NCI-H510A treated with DMSO at 0.1 percent for 48 hours (cell line): ENCODE data around the gene HSBP1L1.

ENCODE experiments used
- DNase-seq: peaks from one replicate; lab custom pipeline; 2025; lab: John Stamatoyannopoulos, UW

Gene HSBP1L1

GRCh38 chr18:79961527-79962291 is 2.7 kb upstream of the HSBP1L1 start:
- no peak for DNase-seq

DNA sequence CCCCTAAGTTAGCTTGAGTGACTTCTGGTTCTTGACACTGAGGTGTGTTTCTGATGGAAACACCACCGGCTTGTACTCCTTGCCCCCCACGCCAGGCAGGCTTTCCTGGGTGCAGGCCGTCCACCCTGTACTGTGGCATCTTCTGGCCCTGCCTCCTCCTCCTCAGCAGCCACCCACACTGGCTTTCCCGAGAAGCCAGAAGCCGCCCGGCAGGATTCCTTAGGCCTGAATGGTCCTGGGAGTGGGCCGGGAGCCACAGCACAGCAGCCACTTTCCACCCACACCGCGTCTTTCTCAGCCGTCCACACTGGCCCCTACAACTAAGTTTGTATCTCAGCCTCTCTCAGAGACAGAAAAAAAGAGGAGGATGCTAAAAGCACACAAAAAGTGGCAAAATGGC is 2.1 kb upstream of the HSBP1L1 start:
- DNase-seq = no peak

DNA sequence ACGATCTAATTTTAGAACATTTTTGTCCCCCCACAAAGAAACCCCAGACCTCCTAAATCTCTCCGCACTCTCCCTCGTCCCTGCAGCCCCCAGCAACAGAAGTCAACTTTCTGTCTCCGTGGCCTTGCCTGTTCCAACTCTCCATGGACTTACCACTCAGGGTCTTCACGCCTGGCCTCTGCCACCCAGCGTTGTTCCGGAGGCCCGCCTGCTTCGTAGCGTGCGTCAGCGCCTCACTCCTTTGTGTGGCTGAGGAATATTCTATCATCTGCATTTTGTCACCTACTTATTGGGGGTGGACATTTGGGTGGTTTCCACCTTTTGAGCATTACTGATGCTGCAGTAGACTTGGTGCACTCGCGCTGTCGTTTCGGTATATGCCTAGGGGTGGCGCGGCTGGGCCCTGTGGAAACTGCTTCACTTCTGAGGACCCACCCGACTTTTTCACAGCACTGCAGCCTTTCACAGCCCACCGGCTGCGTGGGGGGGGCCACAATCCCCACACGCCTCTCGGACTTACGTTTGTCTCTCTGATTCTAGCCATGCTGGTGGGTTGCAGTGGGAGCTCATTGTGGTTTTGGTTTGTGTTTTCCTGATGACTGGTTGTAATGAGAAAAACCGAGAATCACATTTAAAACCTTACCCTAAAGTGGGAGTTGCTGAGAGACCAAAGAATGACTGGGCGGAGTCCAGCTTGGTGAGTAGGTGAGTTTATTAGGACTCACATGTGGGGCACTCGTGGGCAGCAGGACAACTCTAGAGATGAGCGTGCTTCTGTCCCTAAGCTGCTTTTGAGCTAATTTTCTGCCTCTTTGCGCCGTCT is 1.4 kb upstream of the HSBP1L1 start:
- no peak for DNase-seq

- DNase-seq = no peak
Observed at GRCh38 chr18:79963658-79964329, 649 bp upstream of the HSBP1L1 start.

GRCh38 chr18:79965119-79965902 is 868 bp downstream of the HSBP1L1 start:
- DNase-seq = peak; percentile 33

DNA sequence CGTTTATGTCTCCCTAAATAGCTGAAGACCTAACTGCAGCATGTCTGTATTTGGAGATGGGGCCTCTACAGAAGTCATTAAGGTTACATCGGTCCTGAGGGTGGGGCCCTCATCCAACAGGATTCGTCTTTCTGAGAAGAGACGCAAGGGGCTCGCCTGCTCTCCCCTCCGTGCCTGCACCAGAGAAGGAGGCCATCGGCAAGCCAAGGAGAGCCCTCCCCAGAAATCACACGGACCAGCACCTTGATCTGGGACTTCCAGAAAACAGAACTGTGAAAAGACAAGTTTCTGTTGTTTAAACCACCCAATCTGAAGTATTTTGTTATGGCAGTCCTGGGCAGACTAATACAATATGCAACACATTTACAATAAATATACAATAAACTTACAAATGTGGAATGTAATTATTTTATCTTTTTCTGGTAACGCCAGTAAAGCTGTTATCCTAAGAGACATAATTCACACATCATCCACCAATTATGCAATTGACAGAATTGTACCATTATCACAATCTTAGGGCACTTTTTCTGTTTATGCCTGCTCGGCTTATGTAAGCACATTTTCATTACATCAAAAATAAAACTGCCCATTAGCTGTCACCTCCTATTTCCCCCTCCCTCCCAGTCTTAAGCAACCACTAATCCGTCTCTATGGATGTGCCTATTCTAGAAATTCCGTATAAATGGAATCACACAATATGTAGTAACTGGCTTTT is 6.1 kb downstream of the HSBP1L1 start:
- no peak for DNase-seq

DNA sequence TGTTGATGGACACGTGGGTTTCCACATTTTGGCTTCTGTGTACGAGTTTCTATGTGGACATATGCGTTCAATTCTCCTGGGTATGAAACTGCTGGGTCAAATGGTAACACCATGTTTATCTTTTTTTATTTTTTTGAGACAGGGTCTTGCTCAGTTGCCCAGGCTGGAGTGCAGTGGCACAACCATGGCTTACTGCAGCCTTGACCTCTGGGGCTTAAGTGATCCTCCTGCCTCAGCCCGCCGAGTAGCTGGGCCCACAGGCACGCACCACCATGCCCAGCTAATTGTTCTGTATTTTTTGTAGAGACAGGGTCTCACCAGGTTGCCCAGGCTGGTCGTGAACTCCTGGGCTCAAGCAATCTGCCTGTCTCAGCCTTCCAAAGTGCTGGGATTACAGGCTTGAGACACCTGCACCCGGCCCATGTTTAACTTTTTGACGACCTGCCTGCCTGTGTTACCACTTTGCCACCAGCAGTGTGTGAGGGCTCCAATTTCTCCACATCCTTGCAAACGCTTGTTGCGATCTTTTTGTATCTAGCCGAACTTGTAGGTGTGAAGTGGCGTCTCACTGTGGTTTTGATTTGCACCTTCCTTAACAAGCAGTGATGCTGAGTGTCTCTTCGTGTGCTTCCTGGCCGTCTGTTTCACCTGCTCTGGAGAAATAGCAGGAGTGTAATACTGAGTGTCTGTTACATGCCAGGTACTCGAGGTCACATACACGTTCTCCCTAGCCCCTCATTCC is 6.9 kb downstream of the HSBP1L1 start:
- DNase-seq = no peak

DNA sequence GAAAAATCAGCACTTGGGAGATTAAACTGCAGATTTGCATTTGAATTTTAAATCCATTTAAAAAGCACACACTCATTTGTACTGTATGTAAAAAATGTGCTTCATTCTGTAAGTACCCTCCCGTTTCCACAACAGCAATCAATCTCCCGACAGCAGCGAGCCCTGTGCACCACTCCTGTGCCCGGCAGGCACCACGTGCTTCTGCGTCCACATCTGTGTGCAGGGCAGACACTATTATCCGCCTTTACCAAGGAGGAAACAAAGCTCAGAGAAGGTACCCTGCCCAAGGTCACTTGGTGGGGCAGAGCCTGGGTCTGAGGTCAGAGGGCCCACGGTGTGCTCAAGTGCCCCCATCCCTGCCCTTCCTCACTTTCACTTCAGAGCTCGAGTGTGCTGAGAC is 7.5 kb downstream of the HSBP1L1 start:
- no peak for DNase-seq

DNA sequence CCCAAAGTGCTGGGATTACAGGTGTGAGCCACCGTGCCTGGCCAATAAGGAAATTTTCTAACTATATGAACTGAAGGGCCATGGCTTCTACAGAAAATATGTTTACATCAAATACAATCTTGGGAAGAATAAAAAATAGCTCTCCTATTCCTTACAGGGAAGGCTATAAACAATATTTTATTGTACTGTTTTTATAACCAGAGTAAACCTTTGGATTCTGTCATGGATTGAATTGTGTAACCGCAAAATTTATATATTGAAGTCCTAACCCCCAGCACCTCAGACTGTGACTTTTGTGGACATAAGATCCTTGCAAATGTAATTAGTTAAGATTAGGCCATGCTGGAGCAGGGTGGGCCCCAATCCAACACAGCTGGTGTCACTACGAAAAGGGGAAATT is 8.3 kb downstream of the HSBP1L1 start:
- no peak for DNase-seq

- no peak for DNase-seq
Observed at GRCh38 chr18:79973517-79973916, 9.1 kb downstream of the HSBP1L1 start.

DNA sequence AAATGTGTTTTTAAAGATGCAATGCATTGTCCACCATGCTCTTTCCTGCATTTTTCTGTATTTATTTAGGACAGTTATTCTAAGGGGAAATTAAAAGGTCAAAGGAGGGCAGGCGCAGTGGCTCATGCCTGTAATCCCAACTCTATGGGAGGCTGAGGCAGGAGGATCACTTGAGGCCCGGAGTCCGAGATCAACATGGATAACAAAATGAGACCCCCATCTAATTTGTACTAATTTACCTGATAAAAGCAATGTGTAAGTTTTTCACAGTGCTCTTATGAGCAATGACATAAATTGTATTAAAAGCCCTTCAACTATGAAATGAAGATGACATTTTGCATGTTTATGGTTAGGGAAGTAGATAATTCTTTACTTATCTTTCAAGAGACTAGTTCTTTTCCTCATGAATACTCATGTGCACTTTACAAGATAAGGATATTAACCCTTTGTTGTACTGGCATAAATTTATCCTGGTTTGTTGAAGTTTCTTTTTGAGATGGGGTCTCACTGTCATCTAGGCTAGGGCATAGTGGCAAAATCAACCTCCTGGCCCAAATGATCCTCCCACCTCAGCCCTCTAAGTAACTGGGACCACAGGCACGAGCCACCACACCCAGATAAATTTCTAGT is 9.7 kb downstream of the HSBP1L1 start:
- DNase-seq = no peak

DNA sequence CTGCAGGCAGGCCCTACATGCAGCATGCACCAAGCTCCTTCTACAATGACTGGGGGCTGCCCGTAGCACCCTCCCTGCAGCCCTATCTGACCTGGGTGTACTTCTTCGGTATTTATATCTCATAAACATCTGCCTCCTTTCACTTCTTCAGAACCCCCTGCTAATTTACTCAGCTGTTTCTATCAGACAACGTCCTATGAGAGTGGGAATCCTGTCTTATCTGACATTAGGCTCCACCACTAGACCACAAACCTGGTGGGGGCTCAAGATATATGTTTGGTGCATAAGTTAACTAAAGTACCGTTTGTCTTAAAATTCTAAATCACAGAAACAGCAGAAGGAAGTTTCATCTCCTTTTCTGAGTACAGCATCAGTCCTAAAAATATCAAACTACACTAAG is 10.6 kb downstream of the HSBP1L1 start:
- DNase-seq = no peak

GRCh38 chr18:79975985-79976680 is 11.7 kb downstream of the HSBP1L1 start:
- DNase-seq = no peak

DNA sequence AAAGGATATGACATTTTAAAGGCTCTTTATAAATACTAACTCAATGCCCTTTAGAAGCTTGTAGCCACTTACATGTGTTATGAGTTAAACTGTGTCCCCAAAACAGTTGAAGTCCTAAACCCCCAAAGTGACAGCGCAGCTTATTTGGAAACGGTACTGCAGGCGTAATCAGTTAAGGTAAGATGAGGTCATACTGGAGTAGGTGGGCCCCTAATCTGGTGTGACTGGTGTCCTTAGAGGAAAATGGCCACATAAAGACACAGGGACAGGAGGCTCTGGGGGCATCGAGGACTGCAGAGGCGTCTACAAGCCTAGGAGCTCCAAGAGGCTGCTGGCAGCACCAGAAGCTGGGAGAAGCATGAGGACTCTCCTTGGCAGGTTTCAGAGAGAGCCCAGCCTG is 15.4 kb downstream of the HSBP1L1 start:
- DNase-seq = no peak

- DNase-seq = no peak
Observed at GRCh38 chr18:79980585-79980984, 16.1 kb downstream of the HSBP1L1 start.

DNA sequence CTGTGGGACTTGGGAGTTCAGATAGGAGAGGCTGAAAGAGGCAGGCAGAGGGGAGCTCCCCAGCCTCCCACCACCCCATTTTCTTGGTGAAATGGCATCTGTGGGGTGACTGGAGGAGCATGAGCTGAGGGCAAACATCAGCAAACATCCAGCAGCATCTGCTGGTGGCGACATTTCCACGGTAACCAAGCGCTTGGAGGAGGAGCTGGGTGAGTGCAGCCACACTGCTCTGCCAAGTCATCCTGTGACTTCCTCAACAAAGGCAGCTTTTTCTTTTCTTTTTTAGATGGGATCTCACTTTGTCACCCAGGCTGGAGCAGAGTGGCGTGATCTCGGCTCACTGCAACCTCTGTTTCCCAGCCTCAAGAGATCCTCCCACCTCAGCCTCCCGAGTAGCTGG is 18.3 kb downstream of the HSBP1L1 start:
- no peak for DNase-seq

DNA sequence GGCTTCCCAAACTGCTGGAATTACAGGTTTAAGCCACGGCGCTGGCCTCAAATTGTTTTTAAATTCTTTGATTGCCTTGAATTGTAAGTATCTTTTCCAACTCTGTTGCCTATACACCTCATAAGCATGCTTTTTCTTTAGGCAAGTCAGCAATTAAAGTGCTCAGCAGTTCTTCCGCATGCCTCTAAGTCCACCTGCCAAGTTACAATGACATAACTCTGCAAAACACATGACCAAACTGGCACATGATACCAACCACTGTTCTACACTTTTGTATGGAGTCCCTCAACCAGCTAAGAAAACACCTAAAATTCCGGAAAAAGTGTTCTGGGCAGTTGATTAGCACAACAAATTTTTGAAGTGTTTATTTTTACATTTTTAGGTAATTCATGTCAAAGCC is 18.8 kb downstream of the HSBP1L1 start:
- no peak for DNase-seq

- DNase-seq = no peak
Observed at GRCh38 chr18:79983793-79984192, 19.4 kb downstream of the HSBP1L1 start.

DNA sequence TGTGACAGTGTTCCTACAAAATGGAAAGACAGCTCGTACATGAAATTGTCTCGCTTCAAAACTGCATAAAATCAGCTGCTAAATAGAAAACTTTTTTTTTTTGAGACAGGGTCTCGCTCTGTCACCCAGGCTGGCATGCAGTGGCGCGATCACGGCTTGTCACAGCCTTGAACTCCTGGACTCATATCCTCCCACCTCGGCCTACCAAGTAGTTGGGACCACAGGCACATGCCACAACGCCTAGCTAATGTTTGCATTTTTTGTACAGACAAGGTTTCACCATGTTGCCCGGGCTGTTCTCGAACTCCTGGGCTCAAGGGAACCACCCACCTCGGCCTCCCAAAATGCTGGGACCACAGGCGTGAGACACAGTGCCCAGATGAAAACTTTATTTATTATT is 20.7 kb downstream of the HSBP1L1 start:
- no peak for DNase-seq

DNA sequence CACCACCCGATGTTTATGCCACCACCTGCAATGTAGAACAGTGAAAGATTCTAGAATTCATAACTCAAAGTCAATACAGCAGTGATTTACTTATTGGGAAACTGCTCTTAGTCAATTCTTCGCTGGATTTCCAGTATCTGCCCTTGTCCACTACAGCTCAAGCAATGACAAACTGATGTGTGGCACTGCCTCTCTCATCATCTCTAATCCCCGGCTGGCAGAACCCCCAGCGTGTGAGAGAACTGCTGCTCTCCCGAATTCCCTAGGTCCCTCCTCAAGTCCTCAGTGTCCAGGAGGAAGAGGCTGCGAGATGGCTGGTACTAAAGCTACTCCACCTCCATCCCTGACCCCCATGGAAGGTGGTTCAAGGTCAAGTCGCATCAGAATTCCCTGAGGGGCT is 22.3 kb downstream of the HSBP1L1 start:
- no peak for DNase-seq
